NCI-H2171 (cell line): ENCODE results near the gene VANGL2.
A peak's percentile ranks its signal among the peaks of the same experiment; 100 is the strongest.
"Not testable (repeated sequence)": the region's sequence is repeated elsewhere in the genome, so short reads cannot be mapped to it uniquely, and the experiment has no call there.

Experiments used
- DNase-seq: peaks from one replicate; lab custom pipeline; 2025; lab: John Stamatoyannopoulos, UW

Gene VANGL2

GRCh38 chr1:160370561-160371345 is 29.6 kb upstream of the VANGL2 start:
- no peak for DNase-seq

- no peak for DNase-seq
Observed at GRCh38 chr1:160371346-160371631, 29.1 kb upstream of the VANGL2 start.

- DNase-seq: no peak
Observed at GRCh38 chr1:160371756-160372155, 28.6 kb upstream of the VANGL2 start.

GRCh38 chr1:160373696-160374095 is 26.7 kb upstream of the VANGL2 start:
- no peak for DNase-seq

- peak; percentile 77 for DNase-seq
Observed at GRCh38 chr1:160374306-160375110, 25.9 kb upstream of the VANGL2 start.

- no peak for DNase-seq
Observed at GRCh38 chr1:160375788-160376524, 24.4 kb upstream of the VANGL2 start.

- peak; percentile 51 for DNase-seq
Observed at GRCh38 chr1:160376525-160377131, 23.7 kb upstream of the VANGL2 start.

- DNase-seq: no peak
Observed at GRCh38 chr1:160377585-160378206, 22.7 kb upstream of the VANGL2 start.

- DNase-seq: not testable (repeated sequence)
Observed at GRCh38 chr1:160384812-160385211, 15.6 kb upstream of the VANGL2 start.

GRCh38 chr1:160388406-160388805 is 12.0 kb upstream of the VANGL2 start:
- not testable (repeated sequence) for DNase-seq

GRCh38 chr1:160394673-160395072 is 5.7 kb upstream of the VANGL2 start:
- no peak for DNase-seq

- DNase-seq: no peak
Observed at GRCh38 chr1:160397651-160398050, 2.7 kb upstream of the VANGL2 start.

- DNase-seq: no peak
Observed at GRCh38 chr1:160398823-160399222, 1.5 kb upstream of the VANGL2 start.

- DNase-seq: no peak
Observed at GRCh38 chr1:160399544-160400222, 681 bp upstream of the VANGL2 start.

GRCh38 chr1:160400646-160401486 is 502 bp downstream of the VANGL2 start:
- peak; percentile 49 for DNase-seq

GRCh38 chr1:160401487-160401805 is 1.1 kb downstream of the VANGL2 start:
- DNase-seq: no peak

GRCh38 chr1:160402001-160402795 is 1.8 kb downstream of the VANGL2 start:
- no peak for DNase-seq

- DNase-seq: no peak
Observed at GRCh38 chr1:160403244-160403643, 2.9 kb downstream of the VANGL2 start.

GRCh38 chr1:160404094-160404493 is 3.7 kb downstream of the VANGL2 start:
- DNase-seq: no peak
